Choroid plexus epithelial cell (primary cell): ENCODE data around the gene CNOT3.
"Not testable (repeated sequence)": the region's sequence is repeated elsewhere in the genome, so short reads cannot be mapped to it uniquely, and the experiment has no call there.

Experiments
- DNase-seq: peaks from one replicate; pipeline ENCODE4 v3.0.0-alpha.2; 2010; ENCODE audit warnings: low read depth
- H3K4me3 ChIP-seq: 2 replicates; pipeline ENCODE4 v1.5.1; 2011; ENCODE audit warnings: low read depth, mild to moderate bottlenecking, control low read depth, low read length, moderate library complexity
- TF ChIP-seq, protein P1 (sequence below): conservative IDR thresholded peaks from 2 replicates; pipeline ENCODE4 v1.5.1; 2011; ENCODE audit warnings: low read depth, mild to moderate bottlenecking, control low read depth, inconsistent platforms, low read length, moderate library complexity

CNOT3 gene

DNA sequence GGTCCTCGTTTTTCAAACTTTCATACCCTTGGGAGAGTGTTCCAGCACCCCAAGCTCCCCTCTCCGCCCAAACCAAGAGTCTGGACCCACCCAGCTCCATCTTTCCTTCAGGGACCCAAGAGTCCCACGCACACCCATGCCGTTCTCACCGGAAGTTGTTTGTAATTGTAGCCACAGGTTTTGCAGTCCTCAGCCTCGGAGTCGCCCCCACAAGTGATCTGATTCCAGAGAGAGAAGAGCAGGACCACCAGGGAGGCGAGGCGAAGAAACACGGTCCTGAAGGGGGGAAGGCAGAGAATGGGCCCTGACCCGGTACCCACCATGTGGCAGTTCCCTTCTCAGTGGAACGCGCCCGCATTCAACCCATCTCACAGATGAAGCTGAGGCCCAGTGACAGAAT, 25.3 kb downstream of the CNOT3 start:
- TF ChIP-seq, protein P1, sequence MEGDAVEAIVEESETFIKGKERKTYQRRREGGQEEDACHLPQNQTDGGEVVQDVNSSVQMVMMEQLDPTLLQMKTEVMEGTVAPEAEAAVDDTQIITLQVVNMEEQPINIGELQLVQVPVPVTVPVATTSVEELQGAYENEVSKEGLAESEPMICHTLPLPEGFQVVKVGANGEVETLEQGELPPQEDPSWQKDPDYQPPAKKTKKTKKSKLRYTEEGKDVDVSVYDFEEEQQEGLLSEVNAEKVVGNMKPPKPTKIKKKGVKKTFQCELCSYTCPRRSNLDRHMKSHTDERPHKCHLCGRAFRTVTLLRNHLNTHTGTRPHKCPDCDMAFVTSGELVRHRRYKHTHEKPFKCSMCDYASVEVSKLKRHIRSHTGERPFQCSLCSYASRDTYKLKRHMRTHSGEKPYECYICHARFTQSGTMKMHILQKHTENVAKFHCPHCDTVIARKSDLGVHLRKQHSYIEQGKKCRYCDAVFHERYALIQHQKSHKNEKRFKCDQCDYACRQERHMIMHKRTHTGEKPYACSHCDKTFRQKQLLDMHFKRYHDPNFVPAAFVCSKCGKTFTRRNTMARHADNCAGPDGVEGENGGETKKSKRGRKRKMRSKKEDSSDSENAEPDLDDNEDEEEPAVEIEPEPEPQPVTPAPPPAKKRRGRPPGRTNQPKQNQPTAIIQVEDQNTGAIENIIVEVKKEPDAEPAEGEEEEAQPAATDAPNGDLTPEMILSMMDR = no peak
- no peak for DNase-seq
- H3K4me3 ChIP-seq = no peak overlapping the region

DNA sequence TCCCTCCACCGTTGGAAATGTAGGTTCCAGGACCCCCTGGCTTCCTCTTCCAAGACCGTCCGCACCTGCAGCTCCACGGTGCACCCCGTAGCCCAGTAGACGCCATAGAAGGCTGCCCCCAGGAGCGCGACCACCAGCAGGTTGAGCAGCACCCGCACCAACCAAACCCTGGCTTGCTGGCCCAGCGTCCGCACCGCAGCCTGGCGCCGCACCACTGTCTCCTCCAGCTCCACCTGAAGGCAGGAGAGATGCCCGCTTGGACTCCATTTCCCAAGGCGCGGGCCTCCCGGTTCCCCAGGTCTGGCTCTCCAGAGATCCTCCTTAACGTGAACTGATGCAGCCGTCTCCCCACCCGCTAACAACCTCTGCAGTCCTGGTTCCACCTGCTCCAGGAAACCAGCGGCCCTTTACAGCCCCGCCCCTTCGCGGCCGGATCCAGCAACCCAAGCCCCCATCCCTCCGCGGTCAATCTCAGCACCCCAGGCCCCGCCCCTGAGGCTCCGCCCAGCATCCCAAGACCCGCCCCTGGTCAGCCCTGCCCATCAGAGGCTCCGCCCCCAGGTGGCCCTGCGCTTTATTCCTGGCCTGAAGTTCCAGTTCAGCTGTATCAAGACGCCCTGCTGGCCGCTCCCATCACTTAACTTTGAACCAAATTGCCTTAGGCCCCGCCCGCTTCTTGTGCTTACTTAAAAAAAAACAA, 27.0 kb downstream of the CNOT3 start:
- DNase-seq = peak; percentile 47
- no peak overlapping the region for H3K4me3 ChIP-seq
- TF ChIP-seq, protein P1 = no peak

DNA sequence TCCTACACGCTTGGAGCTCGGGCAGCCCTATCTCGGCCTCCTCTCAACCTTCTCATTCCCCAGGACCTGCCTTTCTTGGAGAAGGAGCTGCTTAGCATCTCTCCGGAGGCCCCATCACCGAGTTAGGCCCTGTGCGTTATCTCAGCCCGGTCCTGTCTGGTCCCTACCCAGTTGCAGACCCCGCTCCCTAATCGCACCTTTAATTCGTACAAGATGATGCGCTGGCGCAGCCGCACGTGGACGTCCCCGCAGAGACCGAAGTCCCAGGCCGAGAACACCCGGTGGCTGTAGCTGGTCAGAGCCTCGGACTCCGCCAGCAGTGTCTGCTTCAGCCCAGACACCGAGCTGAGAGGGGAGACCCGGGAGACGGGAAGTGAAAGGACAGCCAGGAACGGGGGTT, 27.7 kb downstream of the CNOT3 start:
- no peak overlapping the region for H3K4me3 ChIP-seq
- DNase-seq = no peak
- TF ChIP-seq, protein P1 = no peak

- TF ChIP-seq, protein P1 = peak; percentile 88
Observed at GRCh38 chr19:54168174-54168917, 30.8 kb downstream of the CNOT3 start.

DNA sequence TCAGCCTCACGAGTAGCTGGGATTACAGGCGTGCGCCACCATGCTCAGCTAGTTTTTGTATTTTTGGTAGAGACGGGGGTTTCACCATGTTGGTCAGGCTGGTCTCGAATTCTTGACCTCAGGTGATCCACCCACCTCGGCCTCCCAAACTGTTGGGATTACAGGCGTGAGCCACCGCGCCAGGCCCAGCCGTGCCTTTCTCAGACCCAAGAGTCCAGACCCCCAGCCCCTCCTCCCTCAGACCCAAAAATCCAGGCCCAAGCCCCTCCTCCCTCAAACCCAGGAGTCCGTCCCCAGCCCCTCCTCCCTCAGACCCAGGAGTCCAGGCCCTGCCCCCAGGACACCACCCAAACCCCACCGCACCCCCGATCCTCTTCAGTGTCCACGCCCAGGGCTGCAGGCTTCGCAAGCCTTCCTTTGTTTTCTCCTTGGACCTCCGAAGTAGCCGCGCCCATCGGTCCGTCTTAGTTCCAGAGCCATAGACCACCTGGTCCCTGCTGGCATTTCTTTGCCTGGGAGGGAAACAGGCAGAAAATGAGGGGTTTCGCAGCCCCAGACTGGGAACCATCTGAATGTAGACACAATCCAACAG, 31.7 kb downstream of the CNOT3 start:
- H3K4me3 ChIP-seq = no peak overlapping the region
- TF ChIP-seq, protein P1 = no peak
- no peak for DNase-seq

More at GRCh38 chr19:54168174-54168917, 30.8 kb downstream of the CNOT3 start:
- H3K4me3 ChIP-seq = no peak overlapping the region
- DNase-seq = peak; percentile 89

- H3K4me3 ChIP-seq, DNase-seq: not testable (repeated sequence)
Observed at GRCh38 chr19:54171736-54172431, 34.3 kb downstream of the CNOT3 start.
